Measurements from ENCODE around the gene C12orf75. TPM values are rescaled to one million over a fixed set of nuclear protein-coding genes. Genes with fewer than 3 reads are reported as not detected.
"Not testable (repeated sequence)": the region's sequence is repeated elsewhere in the genome, so short reads cannot be mapped to it uniquely, and the experiment has no call there.

C12orf75 gene
- total RNA-seq, 1 donor from 2014 or later: 1.1 TPM

- Histone ChIP-seq H3K9me3 (replicated peaks) (no peaks in the 10 kb centered on the region), H3K27ac (replicated peaks) (no peak overlapping the region), H3K27me3 (ENCODE audit: low read depth) (peaks cover 3% of the 10 kb centered on the region), H3K4me1 (no peaks in the 10 kb centered on the region), H3K36me3 (no peaks in the 10 kb centered on the region), H3K4me3 (no peak overlapping the region)
- intact Hi-C loops (cut with micrococcal nuclease): no loop called here
- no peak for DNase-seq
- TF ChIP-seq, protein P1, sequence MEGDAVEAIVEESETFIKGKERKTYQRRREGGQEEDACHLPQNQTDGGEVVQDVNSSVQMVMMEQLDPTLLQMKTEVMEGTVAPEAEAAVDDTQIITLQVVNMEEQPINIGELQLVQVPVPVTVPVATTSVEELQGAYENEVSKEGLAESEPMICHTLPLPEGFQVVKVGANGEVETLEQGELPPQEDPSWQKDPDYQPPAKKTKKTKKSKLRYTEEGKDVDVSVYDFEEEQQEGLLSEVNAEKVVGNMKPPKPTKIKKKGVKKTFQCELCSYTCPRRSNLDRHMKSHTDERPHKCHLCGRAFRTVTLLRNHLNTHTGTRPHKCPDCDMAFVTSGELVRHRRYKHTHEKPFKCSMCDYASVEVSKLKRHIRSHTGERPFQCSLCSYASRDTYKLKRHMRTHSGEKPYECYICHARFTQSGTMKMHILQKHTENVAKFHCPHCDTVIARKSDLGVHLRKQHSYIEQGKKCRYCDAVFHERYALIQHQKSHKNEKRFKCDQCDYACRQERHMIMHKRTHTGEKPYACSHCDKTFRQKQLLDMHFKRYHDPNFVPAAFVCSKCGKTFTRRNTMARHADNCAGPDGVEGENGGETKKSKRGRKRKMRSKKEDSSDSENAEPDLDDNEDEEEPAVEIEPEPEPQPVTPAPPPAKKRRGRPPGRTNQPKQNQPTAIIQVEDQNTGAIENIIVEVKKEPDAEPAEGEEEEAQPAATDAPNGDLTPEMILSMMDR (IDR thresholded peaks at IDR 0.05; ENCODE audit: borderline replicate concordance): no peak
These were observed 5.8 kb upstream of the C12orf75 start for GRCh38 chr12:105324704-105325103.

DNA sequence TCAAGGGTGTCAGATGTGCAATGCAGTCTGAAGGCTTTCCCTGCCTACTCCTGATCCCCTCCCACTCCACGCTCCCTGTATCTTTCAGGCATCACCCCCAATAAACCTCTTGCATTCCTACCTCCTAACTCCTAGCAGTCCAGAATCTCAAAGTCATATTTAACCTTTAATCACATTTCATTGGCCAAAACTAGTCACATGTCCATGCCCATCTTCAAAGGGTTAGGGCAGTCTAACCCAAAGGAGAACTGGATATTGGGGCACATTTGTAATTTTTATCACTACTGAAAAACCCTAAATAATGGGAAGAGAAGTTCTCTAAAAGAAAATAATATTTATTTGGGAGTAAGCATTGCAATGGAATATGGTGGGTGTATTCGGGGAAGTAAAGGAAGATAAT lies 5.4 kb upstream of the C12orf75 start:
- Histone ChIP-seq H3K27me3 (ENCODE audit: low read depth) (peaks cover 3% of the 10 kb centered on the region), H3K27ac (replicated peaks) (no peak overlapping the region), H3K9me3 (replicated peaks) (no peaks in the 10 kb centered on the region), H3K36me3 (no peaks in the 10 kb centered on the region), H3K4me1 (peaks cover 4% of the 10 kb centered on the region), H3K4me3 (no peak overlapping the region)
- DNase-seq: no peak
- intact Hi-C loops (cut with micrococcal nuclease): no loop called here
- TF ChIP-seq, protein P1 (IDR thresholded peaks at IDR 0.05; ENCODE audit: borderline replicate concordance): no peak

DNA sequence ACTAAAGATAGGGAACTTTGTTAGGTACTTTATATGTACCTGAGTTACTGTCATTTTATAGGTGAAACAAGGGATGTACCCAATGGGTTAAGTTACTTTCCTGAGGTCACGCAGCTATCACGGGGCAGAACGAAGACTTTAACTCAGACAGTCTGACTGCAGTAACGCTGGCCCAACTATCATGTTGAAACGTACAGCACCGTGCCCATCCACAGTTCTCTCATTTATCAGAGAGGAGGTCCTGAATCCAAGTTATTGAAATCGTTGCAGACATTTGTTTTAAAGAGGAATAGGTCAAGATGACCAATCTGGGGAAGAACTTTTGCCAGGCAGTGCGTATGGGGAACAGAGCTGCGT lies 587 bp upstream of the C12orf75 start:
- Histone ChIP-seq H3K36me3 (no peaks in the 10 kb centered on the region), H3K27ac (replicated peaks) (no peak overlapping the region), H3K9me3 (replicated peaks) (no peaks in the 10 kb centered on the region), H3K4me1 (peaks cover 13% of the 10 kb centered on the region), H3K27me3 (ENCODE audit: low read depth) (peaks cover 37% of the 10 kb centered on the region), H3K4me3 (peak overlapping the region; percentile 79)
- no peak for DNase-seq
- TF ChIP-seq, protein P1 (IDR thresholded peaks at IDR 0.05; ENCODE audit: borderline replicate concordance): no peak
- intact Hi-C loops (cut with micrococcal nuclease): no loop called here

- no peak overlapping the region for H3K27ac ChIP-seq (replicated peaks)
These were observed 677 bp downstream of the C12orf75 start for GRCh38 chr12:105330931-105331804.

GRCh38 chr12:105331805-105332251 lies 1.3 kb downstream of the C12orf75 start:
- TF ChIP-seq, protein P1 (IDR thresholded peaks at IDR 0.05; ENCODE audit: borderline replicate concordance): no peak
- no peaks in the 10 kb centered on the region for H3K36me3 ChIP-seq
- H3K9me3 ChIP-seq (replicated peaks): no peaks in the 10 kb centered on the region
- H3K4me1 ChIP-seq: peaks cover 13% of the 10 kb centered on the region
- no peak for DNase-seq
- peaks cover 47% of the 10 kb centered on the region for H3K27me3 ChIP-seq (ENCODE audit: low read depth)
- intact Hi-C loops (cut with micrococcal nuclease): no loop called here
- no peak overlapping the region for H3K27ac ChIP-seq (replicated peaks)
- no peak overlapping the region for H3K4me3 ChIP-seq

More at GRCh38 chr12:105330931-105331804, 677 bp downstream of the C12orf75 start:
- no peak for DNase-seq
- Histone ChIP-seq H3K36me3 (no peaks in the 10 kb centered on the region), H3K27me3 (ENCODE audit: low read depth) (peaks cover 47% of the 10 kb centered on the region), H3K9me3 (replicated peaks) (no peaks in the 10 kb centered on the region), H3K4me1 (peaks cover 13% of the 10 kb centered on the region), H3K4me3 (peak overlapping the region; percentile 79)
- TF ChIP-seq, protein P1 (IDR thresholded peaks at IDR 0.05; ENCODE audit: borderline replicate concordance): no peak
- intact Hi-C loops (cut with micrococcal nuclease): no loop called here

- H3K4me1 ChIP-seq: peaks cover 13% of the 10 kb centered on the region
- H3K4me3 ChIP-seq; H3K36me3 ChIP-seq; DNase-seq; H3K27ac ChIP-seq (replicated peaks); H3K9me3 ChIP-seq (replicated peaks); intact Hi-C loops (cut with micrococcal nuclease): not testable (repeated sequence)
- H3K27me3 ChIP-seq (ENCODE audit: low read depth): peaks cover 47% of the 10 kb centered on the region
These were observed 1.8 kb downstream of the C12orf75 start for GRCh38 chr12:105332286-105332685.

Data from left ventricle myocardium inferior (tissue), 1 donor.